Large intestine (tissue), 3 donors: ENCODE measurements around the gene RAB10. TPM values are rescaled to one million over a fixed set of nuclear protein-coding genes. Genes with fewer than 3 reads are reported as not detected.
"Not testable (repeated sequence)": the region's sequence is repeated elsewhere in the genome, so short reads cannot be mapped to it uniquely, and the experiment has no call there.

Experiments used
- DNase-seq, 2 donors: peaks; one replicate each; pipeline versions ENCODE4 v3.0.0 to v3.0.0-alpha.2; 2013
- H3K27ac ChIP-seq: one replicate; pipeline ENCODE4 v1.5.1; 2013; ENCODE audit warnings: low read length
- H3K27me3 ChIP-seq: 2 replicates; pipeline ENCODE4 v1.6.1; 2013; ENCODE audit warnings: low read length; ENCODE audit not compliant: control insufficient read depth, insufficient read depth
- H3K36me3 ChIP-seq: 2 replicates; pipeline ENCODE4 v1.6.1; 2013; ENCODE audit warnings: low read length; ENCODE audit not compliant: control insufficient read depth, insufficient read depth
- H3K4me1 ChIP-seq: one replicate; pipeline ENCODE4 v1.6.1; 2013; ENCODE audit warnings: low read length; ENCODE audit not compliant: control insufficient read depth, insufficient read depth
- H3K4me3 ChIP-seq: one replicate; pipeline ENCODE4 v1.5.1; 2013; ENCODE audit warnings: low read length
- H3K9me3 ChIP-seq: one replicate; pipeline ENCODE4 v1.6.1; 2013; ENCODE audit warnings: mild to moderate bottlenecking, low read depth, low read length, moderate library complexity; ENCODE audit not compliant: control insufficient read depth
- WGBS: methylation state at CpG from one replicate; pipeline ENCODE4 v1.1.5; 2013; ENCODE audit warnings: low lambda C conversion rate; ENCODE audit not compliant: insufficient coverage; 5-methylcytosine and 5-hydroxymethylcytosine counted together
- polyA plus RNA-seq: library from polyadenylated mRNA; unstranded; fragments of 120-200 nt; gene quantifications from one replicate; pipeline ENCODE4 v1.2.1, GENCODE V29; 2013

Gene RAB10
- polyA plus RNA-seq, 1 donor = 79.7 TPM

DNA sequence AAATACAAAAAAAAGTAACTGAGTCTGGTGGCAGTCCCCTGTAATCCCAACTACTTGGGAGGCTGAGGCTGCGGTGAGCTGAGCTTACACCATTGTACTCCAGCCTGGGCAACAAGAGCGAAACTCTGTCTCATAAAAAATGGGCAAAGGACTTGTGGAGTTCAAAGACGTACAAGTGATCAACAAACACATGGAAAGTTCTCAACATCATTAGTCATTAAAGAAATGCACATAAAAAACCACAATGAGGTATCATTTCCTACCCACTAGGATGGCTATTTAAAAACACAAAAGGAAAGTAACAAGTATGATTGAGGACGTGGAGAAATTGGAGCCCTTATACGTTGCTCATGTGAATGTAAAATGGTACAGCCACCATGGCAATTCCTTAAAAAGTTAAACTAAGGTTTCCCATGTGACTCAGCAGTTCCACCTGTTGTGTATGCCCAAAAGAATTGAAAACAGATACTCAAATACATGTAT is 52.3 kb downstream of the RAB10 start:
- no peak for DNase-seq
- Histone ChIP-seq H3K4me3 (no peak overlapping the region), H3K27ac (no peak overlapping the region), H3K36me3 (no peaks in the 10 kb centered on the region), H3K9me3 (peaks cover 13% of the 10 kb centered on the region), H3K27me3 (no peaks in the 10 kb centered on the region), H3K4me1 (no peaks in the 10 kb centered on the region)
- WGBS = 96% methylated on average over 3 of the region's 5 CpGs

DNA sequence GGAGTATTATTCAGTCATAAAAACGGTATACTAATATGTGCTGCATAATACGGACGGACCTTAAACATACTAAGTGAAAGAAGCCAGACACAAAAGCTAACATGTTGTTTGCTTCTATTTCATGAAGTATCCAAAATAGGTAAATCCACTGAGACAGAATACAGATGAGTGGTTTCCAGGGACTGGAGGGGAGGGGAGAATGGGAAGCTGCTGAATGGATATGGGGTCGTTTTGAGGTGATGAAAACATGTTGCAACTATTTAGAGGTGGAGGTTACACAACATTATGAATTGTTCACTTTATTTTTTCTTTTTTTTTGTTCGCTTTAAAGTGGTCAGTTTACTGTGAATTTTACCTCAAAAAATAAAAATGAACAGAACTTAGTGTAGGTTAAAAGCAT is 52.9 kb downstream of the RAB10 start:
- Histone ChIP-seq H3K4me3 (no peak overlapping the region), H3K4me1 (no peaks in the 10 kb centered on the region), H3K36me3 (no peaks in the 10 kb centered on the region), H3K9me3 (peaks cover 8% of the 10 kb centered on the region), H3K27me3 (no peaks in the 10 kb centered on the region), H3K27ac (no peak overlapping the region)
- WGBS = 100% methylated on average over 4 of the region's 5 CpGs
- no peak for DNase-seq

DNA sequence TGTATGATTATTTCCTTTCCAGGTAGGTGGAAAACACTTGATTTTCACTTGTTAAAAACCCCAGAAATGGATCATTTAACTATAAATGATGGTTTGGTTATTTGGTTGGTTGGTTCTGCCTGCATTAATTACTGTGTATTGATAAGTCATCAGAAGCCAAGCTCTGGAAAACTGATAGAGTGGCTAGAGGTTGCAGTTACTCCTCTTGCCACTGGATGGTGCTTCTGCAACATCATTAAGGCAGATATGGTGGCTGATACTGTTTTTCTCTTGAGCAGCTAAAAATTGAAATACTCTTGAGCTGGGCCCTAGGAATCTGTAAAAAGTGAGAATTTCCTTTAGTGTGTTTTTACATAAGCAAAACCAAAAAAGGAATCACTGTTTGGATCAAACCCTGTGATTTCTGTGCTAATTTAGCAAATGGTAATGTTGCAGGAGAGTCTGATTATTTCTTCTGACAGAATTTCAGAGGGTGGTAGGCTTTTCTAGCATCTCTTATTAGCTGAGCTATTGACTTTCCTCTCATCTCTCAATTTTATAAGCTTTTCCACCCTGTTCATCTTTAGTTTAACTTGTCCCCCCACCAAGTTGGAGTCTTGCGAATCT is 54.3 kb downstream of the RAB10 start:
- DNase-seq = no peak
- WGBS = no CpG with 5 or more reads among the region's 1 CpG
- H3K4me1 ChIP-seq = no peaks in the 10 kb centered on the region

DNA sequence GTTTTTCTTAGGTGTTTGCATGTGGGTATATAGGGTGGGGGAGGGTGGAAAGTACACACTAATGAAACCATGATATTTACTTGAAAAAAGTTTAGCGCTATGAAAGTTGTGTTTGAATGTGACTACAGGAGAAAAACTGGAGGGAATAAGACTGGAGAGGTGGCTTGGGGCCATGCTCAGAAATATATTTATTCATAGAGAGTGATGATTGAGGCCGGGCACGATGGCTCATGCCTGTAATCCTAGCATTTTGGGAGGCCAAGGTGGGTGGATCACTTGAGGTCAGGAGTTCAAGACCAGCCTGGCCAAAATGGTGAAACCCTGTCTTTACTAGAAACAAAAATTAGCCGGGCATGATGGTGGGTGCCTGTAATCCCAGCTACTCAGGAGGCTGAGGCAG is 55.0 kb downstream of the RAB10 start:
- H3K9me3 ChIP-seq, H3K27me3 ChIP-seq, H3K27ac ChIP-seq, H3K36me3 ChIP-seq, H3K4me3 ChIP-seq, DNase-seq, H3K4me1 ChIP-seq: not testable (repeated sequence)
- WGBS = 100% methylated on average over 1 of the region's 4 CpGs

More for the DNA sequence above, 54.3 kb downstream of the RAB10 start:
- no peaks in the 10 kb centered on the region for H3K27me3 ChIP-seq
- H3K27ac ChIP-seq = no peak overlapping the region
- peaks cover 4% of the 10 kb centered on the region for H3K9me3 ChIP-seq
- no peak overlapping the region for H3K4me3 ChIP-seq
- no peaks in the 10 kb centered on the region for H3K36me3 ChIP-seq

DNA sequence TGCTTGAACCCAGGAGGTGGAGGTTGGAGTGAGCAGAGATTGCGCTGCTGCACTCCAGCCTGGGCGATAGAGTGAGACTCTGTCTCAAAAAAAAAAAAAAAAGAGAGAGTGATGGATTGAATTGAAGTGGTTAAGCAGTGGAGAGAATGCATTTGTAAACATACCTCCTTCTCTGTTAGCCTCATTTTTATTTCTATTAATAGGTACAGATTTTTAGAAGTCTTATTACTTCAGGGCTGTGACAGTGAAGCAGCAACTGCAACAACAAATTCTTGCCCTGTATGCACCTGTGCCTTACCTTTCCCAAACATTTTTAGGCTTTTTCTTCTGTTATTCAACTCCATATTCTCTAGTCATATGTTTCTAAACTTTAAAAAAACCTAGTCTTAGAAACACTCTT is 55.5 kb downstream of the RAB10 start:
- H3K27me3 ChIP-seq = no peaks in the 10 kb centered on the region
- H3K4me1 ChIP-seq = no peaks in the 10 kb centered on the region
- H3K9me3 ChIP-seq = no peaks in the 10 kb centered on the region
- no peak overlapping the region for H3K4me3 ChIP-seq
- no peak for DNase-seq
- peaks cover 4% of the 10 kb centered on the region for H3K36me3 ChIP-seq
- WGBS = no CpG with 5 or more reads among the region's 2 CpGs
- no peak overlapping the region for H3K27ac ChIP-seq

DNA sequence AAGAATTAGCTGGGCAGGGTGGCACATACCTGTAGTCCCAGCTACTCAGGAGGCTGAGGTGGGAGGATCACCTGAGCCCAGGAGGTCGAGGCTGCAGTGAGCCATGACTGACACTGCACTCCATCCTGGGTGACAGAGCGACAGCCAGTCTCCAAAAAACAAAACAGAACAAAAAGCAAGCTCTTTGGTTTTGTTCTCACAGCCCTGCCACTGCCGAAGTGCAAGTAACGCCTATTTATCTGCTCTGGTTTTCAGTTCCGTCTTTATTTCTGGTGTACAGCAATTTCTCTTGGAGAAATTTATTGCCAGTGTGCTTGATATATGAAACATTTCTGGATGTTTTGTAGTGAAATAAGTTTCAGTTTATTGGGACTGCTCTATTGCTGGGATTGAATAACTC is 61.9 kb downstream of the RAB10 start:
- no peaks in the 10 kb centered on the region for H3K4me1 ChIP-seq
- no peak overlapping the region for H3K4me3 ChIP-seq
- no CpG with 5 or more reads among the region's 5 CpGs for WGBS
- H3K9me3 ChIP-seq = no peaks in the 10 kb centered on the region
- peaks cover 28% of the 10 kb centered on the region for H3K36me3 ChIP-seq
- no peaks in the 10 kb centered on the region for H3K27me3 ChIP-seq
- no peak for DNase-seq
- no peak overlapping the region for H3K27ac ChIP-seq

DNA sequence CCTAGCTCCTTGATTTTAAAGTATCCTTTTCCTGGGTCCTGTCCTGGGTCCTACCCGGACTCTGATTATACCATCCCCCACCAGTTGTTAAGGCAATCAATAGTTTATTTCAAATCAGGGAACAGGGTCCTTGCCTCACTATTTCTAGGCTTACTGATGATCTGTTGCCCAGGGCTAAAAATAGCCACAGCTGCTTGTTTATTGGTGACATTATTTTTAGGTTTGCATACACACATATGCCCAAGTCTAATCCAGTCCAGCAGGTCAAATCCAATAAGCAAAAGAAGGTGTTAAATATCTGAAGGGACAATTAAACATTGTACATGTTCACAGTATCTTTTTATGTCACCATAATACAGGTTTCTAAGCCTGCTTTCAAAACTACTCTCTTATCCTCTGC is 66.0 kb downstream of the RAB10 start:
- Histone ChIP-seq H3K4me3 (no peak overlapping the region), H3K36me3 (peaks cover 32% of the 10 kb centered on the region), H3K27me3 (no peaks in the 10 kb centered on the region), H3K27ac (no peak overlapping the region), H3K4me1 (no peaks in the 10 kb centered on the region), H3K9me3 (no peaks in the 10 kb centered on the region)
- no CpG with 5 or more reads among the region's 1 CpG for WGBS
- no peak for DNase-seq

DNA sequence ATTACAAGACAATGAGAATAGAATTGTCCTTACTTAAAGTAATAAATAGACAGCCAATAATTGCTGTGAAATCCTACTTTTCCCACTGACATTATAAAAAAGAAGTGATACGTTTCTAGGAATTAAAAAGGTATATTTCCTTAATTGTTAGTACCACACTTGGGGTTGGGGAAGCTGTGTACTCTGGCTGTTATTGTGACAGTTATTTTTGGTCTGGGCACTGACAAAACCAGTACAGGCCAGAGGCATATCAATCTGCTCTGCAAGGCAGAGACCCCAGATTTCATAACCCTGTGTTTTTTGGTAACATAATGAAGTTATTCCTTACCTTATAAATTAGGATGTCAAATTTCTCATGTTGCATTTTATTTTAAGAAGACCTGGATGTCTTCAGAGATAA is 66.5 kb downstream of the RAB10 start:
- DNase-seq = no peak
- Histone ChIP-seq H3K36me3 (peaks cover 34% of the 10 kb centered on the region), H3K27me3 (no peaks in the 10 kb centered on the region), H3K27ac (no peak overlapping the region), H3K4me3 (no peak overlapping the region), H3K4me1 (no peaks in the 10 kb centered on the region), H3K9me3 (no peaks in the 10 kb centered on the region)
- no CpG with 5 or more reads among the region's 1 CpG for WGBS

DNA sequence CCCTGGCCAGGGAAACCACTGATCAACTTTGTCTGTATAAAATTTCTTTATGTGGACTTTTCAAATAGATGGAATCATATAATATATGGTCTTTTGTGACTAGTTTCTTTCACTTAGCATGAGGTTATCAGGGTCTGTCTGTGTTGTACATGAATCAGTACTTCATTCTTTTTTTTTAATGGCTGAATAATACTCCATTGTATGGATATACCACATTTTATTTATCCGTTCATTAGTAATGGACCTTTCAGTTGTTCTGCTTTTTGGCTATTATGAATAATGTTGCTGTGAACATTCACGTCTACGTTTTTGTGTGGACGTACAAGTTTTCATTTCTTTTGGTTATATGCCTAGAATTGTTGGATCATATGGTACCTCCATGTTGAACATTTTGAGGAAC is 69.9 kb downstream of the RAB10 start:
- Histone ChIP-seq H3K27me3 (no peaks in the 10 kb centered on the region), H3K27ac (no peak overlapping the region), H3K36me3 (peaks cover 23% of the 10 kb centered on the region), H3K9me3 (no peaks in the 10 kb centered on the region), H3K4me1 (no peaks in the 10 kb centered on the region), H3K4me3 (no peak overlapping the region)
- WGBS = no CpG with 5 or more reads among the region's 4 CpGs
- no peak for DNase-seq

DNA sequence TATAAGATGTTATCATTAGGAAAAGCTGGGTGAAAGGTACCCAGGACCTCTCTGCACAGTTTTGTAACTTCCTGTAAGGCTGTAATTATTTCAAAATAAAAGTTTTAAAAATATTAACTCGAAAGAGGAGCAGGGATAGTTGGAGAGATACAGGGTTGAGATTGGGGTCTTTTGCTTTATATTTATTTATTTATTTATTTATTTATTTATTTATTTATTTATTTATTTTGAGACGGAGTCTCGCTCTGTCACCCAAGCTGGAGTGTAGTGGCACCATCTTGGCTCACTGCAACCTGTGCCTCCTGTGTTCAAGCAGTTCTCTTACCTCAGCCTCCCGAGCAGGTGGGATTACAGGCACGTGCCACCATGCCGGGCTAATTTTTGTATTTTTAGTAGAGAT is 74.8 kb downstream of the RAB10 start:
- not testable (repeated sequence) for DNase-seq, H3K27me3 ChIP-seq, H3K9me3 ChIP-seq, H3K4me3 ChIP-seq, H3K27ac ChIP-seq, H3K4me1 ChIP-seq
- peaks cover 39% of the 10 kb centered on the region for H3K36me3 ChIP-seq
- 100% methylated on average over 1 of the region's 6 CpGs for WGBS

DNA sequence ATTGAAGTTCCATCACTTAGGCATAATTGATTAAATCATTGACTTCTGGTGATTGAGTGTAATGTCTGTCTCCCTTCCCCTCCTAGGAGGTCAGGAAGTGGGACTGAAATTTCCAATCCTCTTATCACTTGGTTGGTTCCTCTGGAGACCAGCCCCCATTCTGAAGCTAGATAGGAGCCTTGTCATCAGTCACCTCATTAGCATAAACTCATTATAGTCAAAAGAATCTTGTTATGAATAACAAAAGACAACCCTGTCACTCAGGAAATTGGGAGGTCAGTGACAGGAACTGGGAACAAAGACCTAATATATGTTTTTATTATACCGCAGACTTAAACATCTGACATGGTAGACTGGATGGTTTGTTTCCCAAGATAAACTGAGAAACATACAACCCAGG is 78.3 kb downstream of the RAB10 start:
- Histone ChIP-seq H3K27me3 (no peaks in the 10 kb centered on the region), H3K9me3 (no peaks in the 10 kb centered on the region), H3K27ac (no peak overlapping the region), H3K36me3 (peaks cover 35% of the 10 kb centered on the region), H3K4me1 (no peaks in the 10 kb centered on the region), H3K4me3 (no peak overlapping the region)
- WGBS = 100% methylated on average over 1 of the region's 1 CpG
- DNase-seq = no peak
